ENCODE measurements around the gene TMEM59L. TPM values are rescaled to one million over a fixed set of nuclear protein-coding genes. Genes with fewer than 3 reads are reported as not detected.

Gene TMEM59L
- total RNA-seq, 2 experiments from 2014 or later: 0.25 to 0.27 TPM

DNA sequence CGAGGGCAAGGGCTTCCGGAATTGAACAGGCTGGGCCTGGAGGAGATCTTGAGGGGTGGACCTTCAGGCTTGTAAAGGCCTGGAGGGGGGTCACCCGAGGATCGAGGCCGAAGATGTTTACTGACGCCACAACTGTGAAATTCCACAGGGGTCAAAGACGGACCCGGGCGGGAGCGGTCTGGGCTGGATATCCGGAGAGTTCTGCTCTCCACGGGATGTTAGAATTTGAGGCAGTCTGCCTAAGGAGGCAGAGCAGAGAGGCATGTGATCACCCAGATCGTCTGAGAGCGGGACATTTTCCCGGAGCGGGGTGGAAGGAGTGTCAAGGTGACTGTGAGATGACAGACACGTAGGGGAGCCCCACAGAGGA lies 37.3 kb downstream of the TMEM59L start:
- TF ChIP-seq CTCF (IDR thresholded peaks at IDR 0.05): no peak
- no peak overlapping the region for H3K4me3 ChIP-seq (ENCODE audit: low read length)
- Mint-ChIP-seq H3K4me3 (no peak overlapping the region), H3K4me1 (ENCODE audit: low read depth) (peaks cover 17% of the 10 kb centered on the region), H3K27me3 (no peaks in the 10 kb centered on the region), H3K9me3 (no peaks in the 10 kb centered on the region), H3K36me3 (ENCODE audit: low read depth) (no peaks in the 10 kb centered on the region), H3K27ac (no peak overlapping the region)
- H3K4me1 ChIP-seq (ENCODE audit: insufficient read depth, low read length): peaks cover 4% of the 10 kb centered on the region
- peaks cover 7% of the 10 kb centered on the region for H3K36me3 ChIP-seq (ENCODE audit: insufficient read depth, low read length)
- H3K9me3 ChIP-seq (ENCODE audit: control insufficient read depth in 1 of 2, insufficient read depth in 1 of 2, low read length in 2 of 2): no peaks in the 10 kb centered on the region
- H3K27me3 ChIP-seq (ENCODE audit: control insufficient read depth in 1 of 2, insufficient read depth in 2 of 2, low read length in 2 of 2): no peaks in the 10 kb centered on the region
- ATAC-seq (ENCODE audit: poor library complexity) (no peak), DNase-seq (no peak)
- no peak overlapping the region for H3K27ac ChIP-seq (ENCODE audit: low read depth in 1 of 2, low read length in 2 of 2)
- intact Hi-C loops (cut with DNase I, micrococcal nuclease): no loop called here
- POLR2A ChIA-PET: no interaction called here
- CTCF ChIA-PET: no interaction called here

DNA sequence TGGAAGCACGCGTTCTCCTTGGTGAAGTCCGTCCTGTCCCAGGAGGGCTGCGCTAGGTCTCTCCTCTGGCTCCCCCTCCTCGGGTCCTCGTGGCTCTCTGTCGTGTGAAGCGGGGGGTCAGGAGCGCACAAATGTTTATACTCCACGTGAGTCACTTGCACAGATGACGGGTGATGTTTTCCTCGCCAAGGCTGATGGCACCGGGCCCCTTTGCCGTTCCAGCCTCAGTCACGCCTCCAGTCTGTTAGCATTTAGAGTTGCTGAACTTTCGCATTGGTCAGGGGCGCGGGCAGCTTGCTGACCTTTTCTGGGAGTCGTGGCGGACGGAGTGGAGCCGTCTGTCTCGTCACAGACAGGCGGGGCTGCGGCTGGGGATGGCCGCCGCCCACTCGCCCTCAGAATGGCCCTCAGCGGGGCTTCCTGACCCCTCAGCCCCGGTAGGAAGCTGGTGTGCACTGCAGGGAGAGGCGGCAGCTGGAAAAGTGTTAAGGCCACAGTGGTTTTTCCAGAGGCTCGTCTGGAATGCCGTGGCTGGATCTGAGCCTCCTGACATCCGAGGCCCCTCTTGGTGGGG lies 37.9 kb downstream of the TMEM59L start:
- Mint-ChIP-seq H3K4me1 (ENCODE audit: low read depth) (peaks cover 17% of the 10 kb centered on the region), H3K36me3 (ENCODE audit: low read depth) (no peaks in the 10 kb centered on the region), H3K27me3 (no peaks in the 10 kb centered on the region), H3K4me3 (no peak overlapping the region), H3K9me3 (no peaks in the 10 kb centered on the region), H3K27ac (no peak overlapping the region)
- intact Hi-C loops (cut with DNase I, micrococcal nuclease): no loop called here
- Histone ChIP-seq H3K4me1 (ENCODE audit: insufficient read depth, low read length) (no peaks in the 10 kb centered on the region), H3K27me3 (ENCODE audit: control insufficient read depth in 1 of 2, insufficient read depth in 2 of 2, low read length in 2 of 2) (no peaks in the 10 kb centered on the region), H3K4me3 (ENCODE audit: low read length) (no peak overlapping the region), H3K27ac (ENCODE audit: low read depth in 1 of 2, low read length in 2 of 2) (no peak overlapping the region), H3K36me3 (ENCODE audit: insufficient read depth, low read length) (peaks cover 7% of the 10 kb centered on the region), H3K9me3 (ENCODE audit: control insufficient read depth in 1 of 2, insufficient read depth in 1 of 2, low read length in 2 of 2) (no peaks in the 10 kb centered on the region)
- no peak for TF ChIP-seq CTCF (IDR thresholded peaks at IDR 0.05)
- ChIA-PET CTCF (no interaction called here), POLR2A (no interaction called here)
- DNase-seq (no peak), ATAC-seq (ENCODE audit: poor library complexity) (no peak)

DNA sequence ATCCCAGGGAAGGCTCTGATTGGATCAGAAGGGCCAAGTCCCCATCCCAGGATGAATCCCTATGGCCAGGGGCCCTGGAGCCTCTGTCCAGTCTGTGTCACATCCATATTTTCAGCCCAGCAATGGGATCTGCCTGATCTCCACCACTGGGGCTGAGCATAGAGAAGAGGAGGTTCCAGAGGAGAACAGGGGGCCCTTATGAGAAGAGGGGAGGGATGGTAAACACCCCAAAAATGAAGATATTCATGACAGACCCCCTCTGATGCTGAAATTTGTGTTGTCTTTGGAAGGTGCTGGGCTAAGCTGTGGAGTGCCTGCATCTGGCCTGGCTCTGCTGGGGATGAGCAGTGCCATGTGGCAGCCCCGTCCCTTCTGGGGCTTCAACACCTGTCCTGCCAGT lies 38.6 kb downstream of the TMEM59L start:
- TF ChIP-seq CTCF (IDR thresholded peaks at IDR 0.05): no peak
- Histone ChIP-seq H3K27ac (ENCODE audit: low read depth in 1 of 2, low read length in 2 of 2) (no peak overlapping the region), H3K4me1 (ENCODE audit: insufficient read depth, low read length) (no peaks in the 10 kb centered on the region), H3K9me3 (ENCODE audit: control insufficient read depth in 1 of 2, insufficient read depth in 1 of 2, low read length in 2 of 2) (no peaks in the 10 kb centered on the region), H3K27me3 (ENCODE audit: control insufficient read depth in 1 of 2, insufficient read depth in 2 of 2, low read length in 2 of 2) (no peaks in the 10 kb centered on the region), H3K4me3 (ENCODE audit: low read length) (no peak overlapping the region), H3K36me3 (ENCODE audit: insufficient read depth, low read length) (peaks cover 7% of the 10 kb centered on the region)
- Mint-ChIP-seq H3K27ac (no peak overlapping the region), H3K4me3 (no peak overlapping the region), H3K9me3 (no peaks in the 10 kb centered on the region), H3K36me3 (ENCODE audit: low read depth) (no peaks in the 10 kb centered on the region), H3K4me1 (ENCODE audit: low read depth) (peaks cover 17% of the 10 kb centered on the region), H3K27me3 (no peaks in the 10 kb centered on the region)
- POLR2A ChIA-PET: no interaction called here
- intact Hi-C loops (cut with DNase I, micrococcal nuclease): no loop called here
- DNase-seq: no peak
- no peak for ATAC-seq (ENCODE audit: poor library complexity)
- CTCF ChIA-PET: no interaction called here

All from CD4-positive, alpha-beta T cell (primary cell).